Mesodermal cell (in vitro differentiated cells): ENCODE results near the gene PCIF1.

Source experiments
- H3K27ac ChIP-seq: 2 replicates; pipeline ENCODE4 v1.7.0; 2013; ENCODE audit warnings: mild to moderate bottlenecking, low read depth, low read length, moderate library complexity; ENCODE audit not compliant: severe bottlenecking
- H3K36me3 ChIP-seq: 2 replicates; pipeline ENCODE4 v1.7.1; 2013; ENCODE audit warnings: mild to moderate bottlenecking, low read length, moderate library complexity; ENCODE audit not compliant: control insufficient read depth, insufficient read depth
- H3K4me1 ChIP-seq: one replicate; pipeline ENCODE4 v1.7.1; 2013; ENCODE audit warnings: mild to moderate bottlenecking, low read length; ENCODE audit not compliant: insufficient read depth, control insufficient read depth, poor library complexity, severe bottlenecking
- H3K4me3 ChIP-seq: 2 replicates; pipeline ENCODE4 v1.7.0; 2013; ENCODE audit warnings: low read length, control low read depth, mild to moderate bottlenecking; ENCODE audit not compliant: insufficient read depth, poor library complexity, severe bottlenecking; ENCODE audit errors: extremely low read depth
- H3K9me3 ChIP-seq: 2 replicates; pipeline ENCODE4 v1.7.1; 2013; ENCODE audit warnings: mild to moderate bottlenecking, low read length, moderate library complexity; ENCODE audit not compliant: control insufficient read depth
- WGBS, 2 experiments: methylation state at CpG; one replicate each; pipeline ENCODE4 v1.1.5; 2013; ENCODE audit warnings: missing lambda C conversion rate in 2 of 2; ENCODE audit not compliant: insufficient coverage in 2 of 2; 5-methylcytosine and 5-hydroxymethylcytosine counted together

The PCIF1 gene

DNA sequence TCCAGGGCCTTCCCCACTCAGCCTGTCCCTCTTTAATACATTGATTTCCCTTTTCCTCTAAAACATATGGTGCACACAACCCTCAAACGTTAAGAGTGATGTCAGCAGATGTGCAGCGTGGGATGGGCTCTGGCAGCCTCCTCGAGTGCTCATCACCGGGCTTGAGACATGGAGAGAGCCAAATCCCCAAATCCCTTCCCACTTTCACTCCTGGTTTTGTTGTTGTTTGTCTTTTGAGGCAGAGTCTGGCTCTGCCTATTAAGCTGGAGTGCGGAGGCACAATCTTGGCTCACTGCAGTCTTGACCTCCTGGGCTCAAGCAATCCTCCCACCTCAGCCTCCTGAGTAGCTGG lies 16.7 kb upstream of the PCIF1 start:
- Histone ChIP-seq H3K36me3 (no peaks in the 10 kb centered on the region), H3K9me3 (no peaks in the 10 kb centered on the region), H3K4me3 (no peak overlapping the region), H3K4me1 (peaks cover 5% of the 10 kb centered on the region), H3K27ac (no peak overlapping the region)
- 90 to 100% methylated on average over 1 to 4 of the region's 5 CpGs for WGBS, 2 experiments

GRCh38 chr20:45918182-45918737 lies 16.2 kb upstream of the PCIF1 start:
- Histone ChIP-seq H3K4me3 (no peak overlapping the region), H3K4me1 (peaks cover 5% of the 10 kb centered on the region), H3K27ac (no peak overlapping the region), H3K9me3 (no peaks in the 10 kb centered on the region), H3K36me3 (no peaks in the 10 kb centered on the region)
- 89 to 94% methylated on average over 4 to 5 of the region's 5 CpGs for whole genome bisulfite sequencing, 2 experiments

- H3K27ac ChIP-seq = no peak overlapping the region
- no peaks in the 10 kb centered on the region for H3K9me3 ChIP-seq
- no peaks in the 10 kb centered on the region for H3K36me3 ChIP-seq
- no peak overlapping the region for H3K4me3 ChIP-seq
- 89 to 97% methylated on average over 9 to 10 of the region's 12 CpGs for WGBS, 2 experiments
- H3K4me1 ChIP-seq = peaks cover 5% of the 10 kb centered on the region
Measured at GRCh38 chr20:45918779-45919537, 15.5 kb upstream of the PCIF1 start.

GRCh38 chr20:45919542-45920399 lies 14.7 kb upstream of the PCIF1 start:
- H3K36me3 ChIP-seq = no peaks in the 10 kb centered on the region
- H3K4me3 ChIP-seq = no peak overlapping the region
- 80 to 81% methylated on average over 9 to 10 of the region's 11 CpGs for WGBS, 2 experiments
- H3K27ac ChIP-seq = no peak overlapping the region
- no peaks in the 10 kb centered on the region for H3K9me3 ChIP-seq
- H3K4me1 ChIP-seq = peaks cover 5% of the 10 kb centered on the region

- no peaks in the 10 kb centered on the region for H3K9me3 ChIP-seq
- 86 to 93% methylated on average over 5 to 7 of the region's 9 CpGs for WGBS, 2 experiments
- H3K36me3 ChIP-seq = no peaks in the 10 kb centered on the region
- H3K27ac ChIP-seq = no peak overlapping the region
- no peak overlapping the region for H3K4me3 ChIP-seq
- peaks cover 5% of the 10 kb centered on the region for H3K4me1 ChIP-seq
Measured at GRCh38 chr20:45920462-45921336, 13.8 kb upstream of the PCIF1 start.

DNA sequence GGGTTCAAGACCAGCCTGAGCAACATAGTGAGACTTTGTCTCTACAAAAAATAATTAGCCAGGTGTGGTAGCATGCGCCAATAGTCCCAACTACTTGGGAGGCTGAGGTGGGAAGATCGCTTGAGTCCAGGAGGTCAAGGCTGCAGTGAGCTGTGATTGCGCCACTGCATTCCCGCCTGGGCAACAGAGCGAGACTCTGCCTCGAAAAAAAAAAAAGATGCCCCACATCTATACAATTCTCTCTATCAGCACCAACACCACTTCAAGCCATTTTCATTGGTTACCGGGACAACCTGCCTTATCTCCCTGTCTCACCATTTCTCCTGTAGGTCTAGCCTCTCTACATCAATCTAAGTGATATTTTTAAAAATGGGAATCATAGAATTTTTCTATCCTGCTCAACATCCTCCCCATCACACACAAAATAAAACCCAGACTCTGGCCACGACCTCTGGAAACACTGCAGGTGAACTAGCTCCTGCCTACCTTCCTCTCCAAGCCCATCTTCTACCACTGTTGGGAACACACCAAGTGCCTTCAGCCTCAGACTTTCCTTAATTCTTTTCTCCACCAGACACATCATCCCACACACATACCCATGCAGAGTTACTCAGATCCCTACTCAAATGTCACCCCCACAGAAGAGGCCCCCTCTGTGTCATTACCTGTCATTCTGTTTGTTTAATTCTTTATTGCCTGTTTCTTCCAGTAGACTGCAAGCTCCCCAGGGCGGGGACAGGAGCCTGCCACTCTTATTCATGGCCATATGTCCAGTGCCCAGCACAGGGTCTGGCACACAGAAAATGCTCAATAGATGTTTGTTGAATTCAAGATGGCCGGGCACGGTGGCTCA lies 12.9 kb upstream of the PCIF1 start:
- Histone ChIP-seq H3K4me1 (peaks cover 8% of the 10 kb centered on the region), H3K27ac (no peak overlapping the region), H3K9me3 (no peaks in the 10 kb centered on the region), H3K4me3 (no peak overlapping the region), H3K36me3 (no peaks in the 10 kb centered on the region)
- 81 to 90% methylated on average over 9 to 10 of the region's 11 CpGs for WGBS, 2 experiments

GRCh38 chr20:45924391-45925261 lies 9.9 kb upstream of the PCIF1 start:
- Histone ChIP-seq H3K27ac (peak overlapping the region; percentile 42), H3K9me3 (no peaks in the 10 kb centered on the region), H3K4me3 (no peak overlapping the region), H3K4me1 (peaks cover 7% of the 10 kb centered on the region), H3K36me3 (no peaks in the 10 kb centered on the region)
- 91 to 96% methylated on average over 16 to 17 of the region's 21 CpGs for WGBS, 2 experiments

DNA sequence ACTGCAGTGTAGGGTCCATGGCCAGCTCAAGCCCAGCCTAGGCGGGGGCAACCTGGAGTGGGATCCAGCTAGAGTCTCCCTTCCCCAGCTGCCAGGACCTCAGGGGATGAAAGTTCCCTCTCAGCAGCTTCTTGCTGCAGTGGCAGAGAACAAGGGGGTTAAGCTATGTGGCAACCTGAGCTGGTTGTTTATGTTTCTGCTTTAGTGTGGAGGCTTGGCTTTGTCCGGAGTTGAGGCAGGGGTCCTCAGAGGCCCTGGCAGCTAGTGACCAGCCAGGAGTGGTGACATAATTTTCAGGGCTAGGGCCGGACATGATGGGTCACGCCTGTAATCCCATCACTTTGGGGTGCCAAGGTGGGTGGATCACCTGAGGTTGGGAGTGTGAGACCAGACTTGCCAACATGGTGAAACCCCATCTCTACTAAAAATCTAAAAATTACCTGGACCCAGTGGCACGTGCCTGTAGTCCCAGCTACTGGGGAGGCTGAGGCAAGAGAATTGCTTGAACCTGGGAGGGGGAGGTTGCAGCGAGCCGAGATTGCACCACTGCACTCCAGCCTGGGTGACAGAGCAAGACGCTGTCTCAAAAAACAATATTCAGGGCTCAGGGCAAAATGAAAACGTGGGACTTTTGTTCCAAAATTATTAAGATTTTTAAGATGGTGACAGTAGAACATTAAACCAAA lies 8.5 kb upstream of the PCIF1 start:
- WGBS, 2 experiments = 73 to 78% methylated on average over 6 of the region's 9 CpGs
- no peaks in the 10 kb centered on the region for H3K9me3 ChIP-seq
- H3K4me3 ChIP-seq = no peak overlapping the region
- H3K4me1 ChIP-seq = peaks cover 4% of the 10 kb centered on the region
- H3K36me3 ChIP-seq = no peaks in the 10 kb centered on the region
- H3K27ac ChIP-seq = no peak overlapping the region

DNA sequence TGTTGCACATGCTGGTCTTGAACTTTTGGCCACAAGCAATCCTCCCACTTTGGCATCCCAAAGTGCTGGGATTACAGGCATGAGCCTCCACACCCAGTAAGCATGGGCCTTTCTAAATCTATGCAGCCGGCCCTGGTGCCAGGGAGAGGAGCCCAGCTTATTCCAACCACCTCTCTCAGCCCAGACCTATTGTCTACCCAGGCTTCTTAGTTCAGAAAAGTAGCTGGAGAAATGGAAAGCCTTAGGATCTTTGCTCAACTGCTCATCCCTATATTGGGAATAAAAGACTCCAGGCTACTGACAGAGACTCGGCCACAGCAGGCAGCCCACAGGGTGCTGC lies 7.8 kb upstream of the PCIF1 start:
- Histone ChIP-seq H3K4me3 (no peak overlapping the region), H3K27ac (no peak overlapping the region), H3K9me3 (no peaks in the 10 kb centered on the region), H3K36me3 (no peaks in the 10 kb centered on the region), H3K4me1 (peaks cover 4% of the 10 kb centered on the region)
- WGBS, 2 experiments = 93 to 100% methylated on average over 2 of the region's 2 CpGs
